Fibroblast of pulmonary artery (primary cell): ENCODE measurements around the gene PLCL1.

ENCODE experiments used
- DNase-seq: peaks from one replicate; pipeline ENCODE4 v3.0.0-alpha.2; 2010; ENCODE audit warnings: low read depth
- H3K4me3 ChIP-seq: replicated peaks from 2 replicates; pipeline ENCODE4 v1.5.1; 2011; ENCODE audit warnings: low read depth, mild to moderate bottlenecking, control low read depth, low read length, moderate library complexity
- CTCF ChIP-seq: IDR thresholded peaks from 2 replicates; pipeline ENCODE4 v1.5.1; 2011; ENCODE audit warnings: mild to moderate bottlenecking, control low read depth, low read length, inconsistent platforms; ENCODE audit errors: missing control alignments

Gene PLCL1

DNA sequence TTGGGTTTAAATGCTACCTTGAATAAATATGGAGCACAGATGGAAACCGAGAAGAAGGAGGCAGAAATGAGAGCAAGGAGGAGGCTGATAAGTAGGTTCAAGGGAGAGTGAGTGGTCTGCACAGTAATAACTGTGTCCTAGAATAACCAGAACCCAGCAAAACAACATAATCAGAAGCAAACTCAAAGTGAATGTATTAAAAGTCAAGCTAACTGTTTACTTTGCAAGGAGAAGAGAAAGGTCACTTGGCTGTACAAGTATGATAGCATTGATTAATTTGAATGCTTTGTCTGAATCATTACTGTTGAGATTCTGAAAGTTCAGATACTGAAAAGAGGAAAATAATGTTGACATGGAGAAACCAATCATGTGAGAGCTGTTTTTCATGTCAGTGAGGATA lies 258.8 kb downstream of the PLCL1 start:
- no peak overlapping the region for H3K4me3 ChIP-seq
- TF ChIP-seq CTCF = no peak
- DNase-seq = no peak

GRCh38 chr2:198065322-198065721 lies 260.9 kb downstream of the PLCL1 start:
- no peak for DNase-seq
- no peak for TF ChIP-seq CTCF
- no peak overlapping the region for H3K4me3 ChIP-seq

DNA sequence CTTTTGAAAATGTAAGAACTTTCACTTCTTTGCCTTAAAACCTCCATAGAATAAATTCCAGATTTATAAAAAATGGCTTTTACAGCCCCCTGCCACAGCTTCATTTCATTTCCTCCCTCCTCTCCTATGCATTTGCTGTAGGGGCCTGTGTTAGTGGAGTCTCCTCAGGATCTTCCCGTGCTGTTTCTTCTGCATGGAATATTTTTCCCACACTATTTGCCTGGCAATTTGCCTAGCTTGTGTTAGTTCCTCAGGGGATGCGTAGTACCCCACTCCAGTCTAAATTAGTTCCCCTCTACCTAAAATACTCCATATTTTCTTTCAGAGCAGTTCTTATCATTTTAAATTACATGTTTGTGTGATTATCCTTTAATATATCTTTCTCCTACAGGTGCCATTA lies 262.2 kb downstream of the PLCL1 start:
- no peak overlapping the region for H3K4me3 ChIP-seq
- TF ChIP-seq CTCF = no peak
- no peak for DNase-seq

- DNase-seq = no peak
- no peak overlapping the region for H3K4me3 ChIP-seq
- TF ChIP-seq CTCF = no peak
Measured at GRCh38 chr2:198072655-198073054, 268.3 kb downstream of the PLCL1 start.

DNA sequence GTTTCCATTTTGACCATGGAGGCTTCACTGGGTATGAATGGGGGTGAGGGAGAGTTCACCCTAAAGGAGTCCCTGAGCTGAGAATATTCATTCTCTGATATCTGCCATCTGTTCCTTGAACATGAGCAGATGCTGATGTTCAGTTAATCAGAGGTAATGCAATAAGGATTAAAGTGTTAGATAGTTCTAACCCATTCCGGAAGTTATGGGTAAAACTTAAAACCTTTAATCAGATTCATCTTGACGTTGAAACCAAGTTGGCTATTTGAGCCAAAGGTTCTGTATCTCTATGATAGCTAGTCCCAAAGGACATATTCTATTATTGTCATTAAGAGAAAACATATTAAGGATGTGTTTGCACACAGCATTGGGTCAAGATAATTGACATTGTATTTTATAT lies 268.9 kb downstream of the PLCL1 start:
- TF ChIP-seq CTCF = no peak
- no peak for DNase-seq
- no peak overlapping the region for H3K4me3 ChIP-seq

DNA sequence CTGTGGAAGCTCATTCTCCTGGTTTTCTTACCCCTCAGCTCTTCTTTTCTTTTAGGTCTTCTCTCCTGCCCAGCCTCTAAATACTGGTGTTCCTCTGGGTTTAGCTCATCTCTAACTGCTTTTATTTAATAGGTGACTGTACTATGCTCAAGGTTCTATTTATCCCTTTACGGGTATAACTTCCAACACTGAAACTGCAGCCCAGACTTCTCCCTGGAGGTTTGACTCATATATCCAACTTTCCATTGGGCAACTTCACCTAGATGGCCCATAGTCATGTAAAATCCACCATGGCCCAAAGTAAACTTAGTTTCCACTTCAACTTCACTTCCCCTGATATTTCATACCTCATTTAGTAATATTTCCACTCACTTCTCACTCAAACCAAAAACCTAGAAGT lies 273.1 kb downstream of the PLCL1 start:
- no peak for TF ChIP-seq CTCF
- no peak for DNase-seq
- no peak overlapping the region for H3K4me3 ChIP-seq

DNA sequence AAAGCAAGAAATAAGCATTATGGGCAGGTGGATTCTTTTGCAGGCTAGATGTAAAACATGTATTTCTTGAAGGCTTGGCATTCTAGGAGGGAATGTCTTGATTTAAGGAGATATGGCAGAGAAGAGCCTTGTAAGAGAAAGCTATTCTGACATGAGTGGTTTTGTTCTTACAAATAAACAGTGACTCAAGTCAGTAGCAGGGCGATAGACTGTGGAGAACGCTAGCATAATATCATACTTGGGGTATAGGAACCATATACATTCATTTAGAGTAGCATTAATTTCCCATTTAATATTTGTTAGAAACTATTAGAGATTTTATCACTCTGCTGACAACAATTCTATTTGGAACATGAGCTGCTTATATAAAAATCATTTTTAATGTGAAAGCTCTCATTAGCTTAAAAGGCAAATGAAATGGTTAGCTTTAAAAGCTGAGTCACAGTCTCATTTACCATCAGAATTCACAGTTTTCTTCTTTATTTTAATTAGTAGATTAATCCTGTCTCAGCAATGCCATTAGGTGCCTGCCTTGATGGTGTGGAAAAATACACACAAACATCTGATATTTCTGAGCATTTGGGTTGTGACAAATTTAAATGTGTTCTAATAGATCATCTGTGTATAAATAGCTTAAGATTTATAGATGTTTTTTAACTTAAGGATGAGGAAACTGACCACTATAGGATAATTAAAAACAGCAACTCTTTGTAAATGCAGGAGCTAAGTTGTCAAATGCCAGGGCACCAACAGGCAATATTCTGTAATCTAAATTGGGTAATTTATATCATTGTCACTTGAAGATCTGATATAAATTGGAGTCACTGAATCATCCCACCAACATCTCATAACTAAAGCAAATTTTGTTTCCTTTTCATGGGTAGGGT lies 276.7 kb downstream of the PLCL1 start:
- no peak for TF ChIP-seq CTCF
- no peak overlapping the region for H3K4me3 ChIP-seq
- no peak for DNase-seq
